ENCODE data around the gene DMD.
"Not testable (repeated sequence)": the region's sequence is repeated elsewhere in the genome, so short reads cannot be mapped to it uniquely, and the experiment has no call there.

The DMD gene

GRCh38 chrX:31480696-31481095, 1730.7 kb downstream of the DMD start:
- no peak for DNase-seq

- no peak for DNase-seq
Observed at GRCh38 chrX:31471229-31471628, 1740.1 kb downstream of the DMD start.

- not testable (repeated sequence) for DNase-seq
Observed at GRCh38 chrX:31470753-31471152, 1740.6 kb downstream of the DMD start.

- no peak for DNase-seq
Observed at GRCh38 chrX:31464306-31464915, 1746.9 kb downstream of the DMD start.

GRCh38 chrX:31461266-31461665, 1750.1 kb downstream of the DMD start:
- DNase-seq: no peak

GRCh38 chrX:31459361-31459760, 1752.0 kb downstream of the DMD start:
- DNase-seq: no peak

GRCh38 chrX:31449965-31450364, 1761.4 kb downstream of the DMD start:
- no peak for DNase-seq

- DNase-seq: no peak
Observed at GRCh38 chrX:31449081-31449480, 1762.3 kb downstream of the DMD start.

- no peak for DNase-seq
Observed at GRCh38 chrX:31445542-31445941, 1765.8 kb downstream of the DMD start.

GRCh38 chrX:31443654-31444053, 1767.7 kb downstream of the DMD start:
- DNase-seq: no peak

- DNase-seq: no peak
Observed at GRCh38 chrX:31440546-31440945, 1770.8 kb downstream of the DMD start.

- DNase-seq: no peak
Observed at GRCh38 chrX:31436424-31436823, 1774.9 kb downstream of the DMD start.

GRCh38 chrX:31435592-31435991, 1775.8 kb downstream of the DMD start:
- no peak for DNase-seq

- DNase-seq: no peak
Observed at GRCh38 chrX:31433856-31434255, 1777.5 kb downstream of the DMD start.

GRCh38 chrX:31429915-31430314, 1781.4 kb downstream of the DMD start:
- DNase-seq: no peak

GRCh38 chrX:31423609-31424189, 1787.7 kb downstream of the DMD start:
- DNase-seq: no peak

GRCh38 chrX:31421441-31421840, 1789.9 kb downstream of the DMD start:
- no peak for DNase-seq

GRCh38 chrX:31420711-31421151, 1790.6 kb downstream of the DMD start:
- DNase-seq: no peak

- DNase-seq: no peak
Observed at GRCh38 chrX:31420302-31420701, 1791.0 kb downstream of the DMD start.

- no peak for DNase-seq
Observed at GRCh38 chrX:31397119-31397518, 1814.2 kb downstream of the DMD start.

- no peak for DNase-seq
Observed at GRCh38 chrX:31392513-31392912, 1818.8 kb downstream of the DMD start.

GRCh38 chrX:31388946-31389345, 1822.4 kb downstream of the DMD start:
- DNase-seq: no peak

- DNase-seq: no peak
Observed at GRCh38 chrX:31384471-31384870, 1826.9 kb downstream of the DMD start.

GRCh38 chrX:31383991-31384390, 1827.4 kb downstream of the DMD start:
- DNase-seq: no peak

- not testable (repeated sequence) for DNase-seq
Observed at GRCh38 chrX:31378973-31379372, 1832.4 kb downstream of the DMD start.
